Caki2 (cell line): ENCODE measurements around the gene PVR. TPM values are rescaled to one million over a fixed set of nuclear protein-coding genes. Genes with fewer than 3 reads are reported as not detected.
A peak's percentile ranks its signal among the peaks of the same experiment; 100 is the strongest.
"Not testable (repeated sequence)": the region's sequence is repeated elsewhere in the genome, so short reads cannot be mapped to it uniquely, and the experiment has no call there.

Source experiments
- DNase-seq: peaks from one replicate; pipeline ENCODE4 v3.0.0-alpha.2; 2015; ENCODE audit warnings: low read depth
- in situ Hi-C: cut with HindIII; loops from 2 replicates; pipeline ENCODE4 v1.10.0; 2016; ENCODE audit warnings: low sequenced_read_pairs, low pct_unique_long_range_greater_than_20kb, mixed read lengths
- total RNA-seq: library from RNA; depleted of rRNA; stranded (reverse); fragments of >200 nt; shearing (Covaris generic); gene quantifications from 2 replicates; pipeline ENCODE4 v1.2.3, GENCODE V29; 2014; ENCODE audit warnings: low replicate concordance

PVR gene
- total RNA-seq, 1 experiment from 2014 or later = 93.9 TPM

DNA sequence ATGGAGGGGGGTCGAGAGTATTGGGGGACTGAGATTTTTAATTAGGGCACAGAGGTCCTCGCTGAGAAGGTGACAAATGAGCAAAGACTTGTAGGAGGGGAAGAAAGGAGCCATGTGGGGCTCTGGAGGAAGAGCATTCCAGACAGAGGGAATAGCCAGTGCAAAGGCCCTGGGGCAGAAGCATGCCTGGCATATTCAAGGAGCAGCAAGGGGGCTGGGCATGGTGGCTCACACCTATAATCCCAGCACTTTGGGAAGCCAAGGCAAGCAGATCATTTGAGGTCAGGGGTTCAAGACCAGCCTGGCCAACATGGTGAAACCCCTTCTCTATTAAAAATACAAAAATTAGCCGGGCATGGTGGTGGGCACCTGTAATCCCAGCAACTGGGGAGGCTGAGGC, 40.7 kb downstream of the PVR start:
- in situ Hi-C loops, DNase-seq: not testable (repeated sequence)

DNA sequence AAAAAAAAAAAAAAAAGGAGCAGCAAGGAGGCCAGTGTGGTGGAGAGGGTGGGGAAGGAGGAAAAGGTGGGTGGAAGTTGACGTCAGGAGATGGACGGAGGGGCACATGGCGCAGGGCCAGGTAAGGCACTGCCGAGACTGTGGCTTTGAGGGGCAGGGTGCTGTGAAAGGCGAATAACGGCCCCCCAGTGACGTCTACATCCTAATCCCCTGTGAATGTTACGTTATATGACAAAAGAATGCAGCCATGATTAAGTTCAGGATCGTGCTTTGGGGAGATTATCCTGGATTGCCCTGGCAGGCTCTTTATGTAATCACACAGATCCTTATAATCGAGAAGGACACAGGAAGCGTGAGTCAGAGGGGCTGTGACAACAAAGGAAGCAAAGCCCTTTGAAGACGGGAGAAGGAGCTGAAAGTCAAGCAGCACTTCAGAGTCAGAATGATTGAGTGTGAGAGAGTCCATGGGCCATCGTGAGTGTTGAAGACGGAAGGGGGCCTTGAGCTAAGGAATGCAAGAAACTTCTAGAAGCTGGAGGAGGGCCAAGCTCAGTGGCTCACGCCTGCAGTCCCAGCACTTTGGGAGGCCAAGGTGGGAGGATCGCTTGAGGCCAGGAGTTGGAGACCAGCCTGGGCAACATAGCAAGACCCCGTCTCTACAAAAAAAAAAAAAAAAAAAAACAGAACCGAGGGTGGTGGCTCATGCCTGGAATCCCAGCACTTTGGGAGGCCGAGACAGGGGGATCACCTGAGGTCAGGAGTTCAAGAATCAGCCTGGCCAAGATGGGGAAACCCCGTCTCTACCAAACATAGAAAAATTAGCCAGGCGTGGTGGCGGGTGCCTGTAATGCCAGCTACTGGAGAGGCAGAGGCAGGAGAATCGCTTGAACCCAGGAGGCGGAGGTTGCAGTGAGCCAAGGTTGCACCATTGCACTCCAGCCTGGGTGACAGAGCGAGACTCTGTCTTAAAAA, 41.5 kb downstream of the PVR start:
- in situ Hi-C loops = no loop called here
- peak; percentile 58 for DNase-seq

DNA sequence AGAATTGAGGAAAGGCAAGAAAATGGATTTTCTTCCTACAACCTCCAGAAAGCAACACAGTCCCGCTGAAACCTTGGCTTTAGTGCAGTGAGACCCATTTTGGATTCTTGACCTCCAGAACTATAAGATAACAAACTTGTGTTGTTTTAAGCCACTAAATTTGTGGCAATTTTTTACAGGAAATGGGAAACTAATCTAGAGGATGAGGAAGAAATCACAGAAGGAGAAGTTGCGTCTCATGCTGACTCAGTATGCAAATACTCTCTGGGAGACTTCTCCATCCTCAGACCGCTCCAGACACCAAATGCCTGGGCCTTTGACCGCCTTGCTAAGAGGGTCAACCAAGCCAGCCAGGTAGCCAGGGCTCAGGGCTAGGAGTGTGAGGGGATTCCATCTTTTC, 42.2 kb downstream of the PVR start:
- in situ Hi-C loops = no loop called here
- peak; percentile 54 for DNase-seq

DNA sequence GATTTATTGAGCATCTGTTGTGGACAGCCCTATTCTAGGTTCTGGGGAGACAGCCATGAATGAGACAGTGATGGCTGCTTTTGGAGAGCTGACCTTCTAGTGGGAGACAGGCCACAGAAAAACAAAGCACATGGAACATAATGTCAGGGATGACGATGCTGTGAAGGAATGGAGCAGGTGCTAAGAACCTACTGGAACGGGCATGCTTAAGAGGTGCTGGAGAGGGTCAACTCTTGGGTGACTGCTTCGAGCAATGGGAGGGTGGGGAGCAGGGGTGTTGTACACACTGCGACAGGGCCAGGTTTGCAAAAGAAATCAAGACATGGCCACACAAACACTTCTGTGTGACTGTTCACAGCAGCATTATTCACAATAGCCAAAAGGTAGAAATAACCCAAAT, 43.2 kb downstream of the PVR start:
- no peak for DNase-seq
- in situ Hi-C loops = no loop called here

DNA sequence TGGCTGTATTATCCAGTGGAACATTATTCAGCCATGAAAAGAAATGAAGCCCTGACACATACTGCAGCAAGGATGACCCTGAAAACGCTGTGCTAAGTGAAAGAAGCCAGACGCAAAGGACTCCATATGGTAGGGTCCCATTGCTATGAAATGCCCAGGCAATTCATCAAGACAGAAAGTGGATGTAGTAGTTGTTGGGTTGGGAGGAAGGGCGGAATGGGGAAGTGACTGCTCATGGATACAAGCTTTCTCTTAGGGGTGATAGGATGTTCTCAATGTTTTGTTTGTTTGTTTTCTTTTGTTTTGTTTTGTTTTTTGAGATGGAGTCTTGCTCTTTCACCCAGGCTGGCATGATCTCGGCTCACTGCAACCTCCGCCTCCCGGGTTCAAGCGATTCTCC, 44.2 kb downstream of the PVR start:
- in situ Hi-C loops = no loop called here
- no peak for DNase-seq

DNA sequence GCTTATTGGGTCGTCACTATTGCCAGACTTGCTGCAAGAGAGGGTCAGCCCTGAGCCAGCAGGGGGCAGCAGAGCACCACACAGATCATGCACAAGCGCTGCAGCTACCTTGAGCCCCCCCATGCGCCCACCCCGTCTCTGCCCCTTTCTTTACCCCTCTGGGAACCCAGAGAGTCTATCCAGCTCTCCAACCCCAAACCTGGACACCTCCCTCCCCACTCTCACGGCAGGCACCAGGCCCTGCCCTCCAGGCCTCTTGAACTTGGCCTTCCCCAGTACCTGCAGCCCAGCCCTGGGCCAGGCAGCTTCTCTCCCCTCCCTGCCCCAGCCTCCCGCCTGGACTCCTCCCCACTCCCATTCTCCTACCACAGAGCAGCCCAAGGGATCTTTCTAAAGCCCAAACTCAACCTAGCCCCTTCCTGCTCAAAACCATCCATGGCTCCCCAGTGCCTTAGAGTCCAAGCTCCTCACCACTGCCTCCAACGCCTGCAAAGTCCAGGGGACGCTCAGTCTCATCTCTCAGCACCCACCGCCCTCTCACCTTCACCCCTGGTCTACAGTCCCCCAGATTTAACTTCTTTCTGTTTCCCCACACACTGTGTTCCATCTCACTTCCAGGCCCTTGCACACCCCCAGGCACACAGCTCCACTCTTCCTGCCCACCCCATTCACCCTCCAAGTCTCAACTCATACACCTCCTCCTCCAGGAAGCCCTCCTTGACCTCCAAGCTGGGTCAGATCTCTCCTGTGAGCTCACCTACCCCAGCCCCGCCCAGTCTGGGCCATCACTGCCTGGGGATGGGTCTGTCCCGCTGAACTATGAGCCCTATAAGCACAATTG, 45.8 kb downstream of the PVR start:
- in situ Hi-C loops = no loop called here
- peak; percentile 80 for DNase-seq

DNA sequence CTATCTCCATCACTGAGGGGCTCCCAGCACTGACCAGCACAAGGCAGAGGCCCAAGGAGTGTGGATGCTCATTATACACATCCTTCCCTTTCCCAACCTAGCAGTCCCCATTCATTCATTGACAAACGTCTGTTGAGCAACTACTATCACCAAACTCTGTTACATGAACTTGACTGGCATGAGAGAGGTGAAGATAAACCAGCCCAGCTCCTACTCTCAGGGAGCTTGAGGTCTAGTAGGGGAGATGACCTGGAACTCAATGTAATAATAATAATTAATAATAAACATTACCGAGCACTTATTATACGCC, 46.4 kb downstream of the PVR start:
- DNase-seq = no peak
- in situ Hi-C loops = no loop called here

DNA sequence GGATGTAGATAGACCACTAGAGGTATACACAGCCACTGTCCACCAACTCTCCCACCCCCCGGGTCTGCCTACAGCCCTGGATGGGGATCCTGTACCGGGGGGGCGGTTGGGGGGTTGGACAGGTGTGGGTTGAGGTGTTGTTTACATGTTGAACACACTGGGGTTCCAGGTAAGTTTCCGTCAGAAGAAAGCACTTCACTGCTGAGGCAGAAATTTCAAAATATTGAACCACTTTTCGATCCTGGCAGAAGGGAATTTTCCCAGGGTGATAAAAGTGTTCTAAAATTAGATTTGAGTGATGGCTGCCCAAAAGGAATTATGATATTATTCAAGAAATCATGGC, 48.6 kb downstream of the PVR start:
- no peak for DNase-seq
- in situ Hi-C loops = no loop called here

DNA sequence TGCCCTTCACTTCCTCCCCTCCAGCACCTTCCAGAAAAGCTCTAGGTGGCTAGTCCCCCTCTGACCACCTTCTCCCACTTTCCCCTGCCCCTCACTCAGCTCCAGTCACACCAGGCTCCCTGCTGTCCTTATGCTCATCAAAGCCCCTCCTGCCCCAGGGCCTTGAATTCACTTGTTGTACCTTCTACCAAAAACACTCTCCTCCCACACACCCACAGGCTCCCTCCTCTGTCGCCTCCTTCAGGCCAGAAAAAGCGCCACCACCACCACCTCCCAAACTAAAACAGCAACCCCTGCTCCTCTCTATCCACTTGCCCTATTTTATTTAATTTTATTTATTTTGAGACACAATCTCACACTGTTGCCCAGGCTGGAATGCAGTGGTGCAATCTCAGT, 50.5 kb downstream of the PVR start:
- no peak for DNase-seq
- in situ Hi-C loops = no loop called here

DNA sequence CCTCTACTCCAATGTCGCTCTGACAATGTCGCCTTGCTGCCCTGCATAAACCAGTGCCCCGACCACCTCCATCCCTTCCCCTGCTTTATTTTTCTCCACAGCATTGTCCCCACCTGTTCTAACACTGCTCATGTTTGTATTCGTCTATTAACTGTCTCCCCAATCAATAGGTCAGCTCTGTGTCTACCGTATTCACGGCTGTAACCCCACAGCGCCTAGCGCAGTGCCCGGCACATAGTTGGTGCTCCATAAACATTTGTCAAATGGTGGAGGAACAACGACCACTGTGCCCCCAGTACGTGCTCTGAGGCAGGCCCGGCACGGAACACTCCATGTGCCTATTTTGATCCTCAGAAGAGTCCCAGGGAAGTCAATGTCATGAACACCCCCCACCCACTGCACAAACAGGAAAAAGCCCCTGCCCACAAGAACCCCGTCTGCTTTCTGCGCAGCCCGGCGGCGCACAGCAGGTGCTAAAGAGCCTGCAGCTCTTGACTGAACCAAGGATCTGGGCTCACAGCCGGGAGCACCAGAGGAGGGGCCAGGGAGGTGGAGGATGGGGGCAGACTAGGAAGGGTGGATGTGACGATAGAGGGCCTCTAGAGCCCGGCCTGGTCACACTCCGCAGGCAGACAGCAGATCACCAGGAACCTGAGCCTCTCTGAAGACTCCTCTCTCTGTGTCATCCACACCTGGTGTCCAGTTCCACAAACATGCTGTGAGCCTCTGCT, 53.4 kb downstream of the PVR start:
- in situ Hi-C loops = no loop called here

DNA sequence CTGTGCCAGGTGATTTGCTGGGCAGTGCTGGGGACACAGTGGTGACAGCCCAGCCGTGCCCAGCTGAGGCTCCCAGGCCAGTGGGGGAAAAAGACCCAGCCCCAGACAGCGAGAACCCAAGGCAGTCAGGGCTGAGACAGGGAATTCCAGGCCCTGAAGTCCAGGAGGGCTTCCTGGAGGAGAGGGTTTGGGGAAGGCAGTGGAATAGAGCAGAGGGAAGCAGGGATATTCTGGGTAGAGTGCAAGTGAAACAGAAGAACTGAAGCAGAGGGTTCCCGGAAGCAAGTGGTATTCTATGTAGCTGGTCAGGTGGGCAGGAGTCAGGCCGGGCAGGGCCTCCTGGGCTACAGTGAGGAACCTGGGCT, 53.9 kb downstream of the PVR start:
- in situ Hi-C loops = no loop called here
- DNase-seq = no peak

More for the DNA sequence above, 53.4 kb downstream of the PVR start:
- DNase-seq = no peak

DNA sequence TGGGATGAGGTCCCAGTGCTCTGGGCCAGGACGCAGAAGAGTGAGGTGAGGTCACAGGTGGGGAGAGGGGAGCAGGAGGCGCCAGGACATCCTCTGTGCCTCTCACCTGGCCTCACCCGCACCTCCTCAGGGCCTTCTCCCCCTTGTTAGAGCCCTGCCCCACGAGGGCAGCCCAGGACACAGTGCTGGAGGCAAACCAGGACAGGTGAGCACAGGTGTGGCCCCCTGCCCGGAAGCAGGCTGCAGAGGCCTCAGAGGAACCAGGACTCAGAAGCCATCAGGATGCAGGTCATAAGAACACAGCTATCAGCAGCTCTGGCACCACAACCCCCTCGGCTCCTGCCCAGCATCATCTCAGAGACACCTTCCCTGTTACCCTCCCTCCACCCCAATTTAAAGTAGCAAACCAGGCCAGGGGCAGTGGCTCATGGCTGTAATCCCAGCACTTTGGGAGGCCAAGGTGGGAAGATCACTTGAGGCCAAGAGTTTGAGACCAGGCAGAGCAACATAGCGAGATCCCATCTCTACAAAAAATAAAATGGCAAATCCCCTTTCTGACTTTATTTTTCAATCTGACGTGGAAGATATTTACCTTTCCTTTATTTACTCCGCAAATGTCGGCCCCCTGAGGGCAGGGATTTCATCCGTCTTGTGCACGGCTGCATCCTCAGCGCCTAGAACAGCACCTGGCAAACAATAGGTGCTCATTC, 54.9 kb downstream of the PVR start, which contains the start of gene CEACAM16:
Gene CEACAM16 (plus strand): TSS at position 660 of the 710 bp plus-strand sequence. CDS start 2,306 bp downstream, outside the sequence.
- in situ Hi-C loops = no loop called here
- DNase-seq = no peak

DNA sequence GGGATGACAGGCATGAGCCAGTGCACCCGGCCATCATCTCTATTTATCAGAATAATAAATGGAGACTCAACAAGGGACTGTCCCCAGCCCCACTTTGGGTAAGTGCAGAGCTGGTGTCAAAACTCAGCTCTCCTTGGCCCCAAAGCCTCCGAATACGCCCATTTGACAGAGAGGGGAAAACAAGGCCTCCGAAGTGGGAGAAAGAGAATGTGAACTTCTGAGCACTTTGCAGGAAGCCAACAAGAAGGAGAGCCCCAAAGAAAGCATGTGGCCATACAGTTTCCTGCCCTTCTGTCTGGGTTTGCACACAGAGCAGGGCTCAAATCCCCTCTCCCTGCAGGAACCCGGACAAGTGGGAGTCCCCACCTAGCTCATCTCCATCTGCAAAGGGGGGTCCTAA, 56.8 kb downstream of the PVR start:
- in situ Hi-C loops = no loop called here
- no peak for DNase-seq

DNA sequence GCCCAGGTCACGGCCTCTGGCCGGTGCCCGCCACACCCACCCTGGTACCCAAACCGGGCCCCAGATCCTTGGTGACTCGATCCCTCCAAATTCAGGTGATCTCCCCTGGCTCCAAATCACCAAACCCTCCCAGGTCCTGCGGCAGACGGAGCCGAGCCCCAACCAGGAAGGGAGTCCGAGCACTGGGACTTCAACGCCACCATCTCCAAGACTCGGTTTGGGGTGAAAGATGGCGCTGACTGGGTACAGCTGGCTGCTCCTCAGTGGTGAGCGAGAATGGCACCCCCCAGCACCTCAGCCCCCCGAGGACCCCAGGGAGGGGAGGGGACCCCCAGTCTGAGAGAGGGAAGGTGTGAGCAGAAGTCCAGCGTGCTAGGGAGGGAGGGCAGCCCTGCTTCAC, 57.5 kb downstream of the PVR start:
- no peak for DNase-seq
- in situ Hi-C loops = no loop called here

DNA sequence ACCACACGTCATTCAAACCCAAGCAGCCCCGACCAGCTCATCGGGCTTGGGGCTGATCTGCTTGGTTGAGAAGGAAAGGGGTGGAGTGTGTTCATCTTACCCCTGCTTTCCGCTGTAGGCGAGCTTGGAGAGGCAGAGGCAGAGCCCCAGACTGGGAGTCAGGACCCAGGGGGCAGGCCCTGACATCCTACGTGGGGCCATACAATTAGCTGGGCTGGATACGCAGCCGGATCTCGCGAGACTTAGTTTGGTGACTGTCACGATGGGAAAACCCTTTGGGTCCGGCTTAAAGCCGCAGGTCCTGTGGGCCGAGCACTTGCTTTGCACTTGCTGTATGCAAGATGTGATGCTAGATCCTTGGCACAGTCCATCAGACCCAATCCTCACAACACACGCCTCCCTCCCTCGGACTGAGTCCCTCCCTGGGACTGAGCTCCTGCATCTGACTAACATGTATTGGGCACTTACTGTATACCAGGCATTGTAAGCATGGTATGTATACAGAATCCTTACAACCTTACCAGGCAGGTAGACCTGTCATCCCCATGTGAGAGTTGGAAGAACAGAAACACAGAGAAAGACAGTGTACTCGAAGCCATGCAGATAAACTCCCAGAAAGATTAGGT, 59.0 kb downstream of the PVR start:
- in situ Hi-C loops = no loop called here
- no peak for DNase-seq

DNA sequence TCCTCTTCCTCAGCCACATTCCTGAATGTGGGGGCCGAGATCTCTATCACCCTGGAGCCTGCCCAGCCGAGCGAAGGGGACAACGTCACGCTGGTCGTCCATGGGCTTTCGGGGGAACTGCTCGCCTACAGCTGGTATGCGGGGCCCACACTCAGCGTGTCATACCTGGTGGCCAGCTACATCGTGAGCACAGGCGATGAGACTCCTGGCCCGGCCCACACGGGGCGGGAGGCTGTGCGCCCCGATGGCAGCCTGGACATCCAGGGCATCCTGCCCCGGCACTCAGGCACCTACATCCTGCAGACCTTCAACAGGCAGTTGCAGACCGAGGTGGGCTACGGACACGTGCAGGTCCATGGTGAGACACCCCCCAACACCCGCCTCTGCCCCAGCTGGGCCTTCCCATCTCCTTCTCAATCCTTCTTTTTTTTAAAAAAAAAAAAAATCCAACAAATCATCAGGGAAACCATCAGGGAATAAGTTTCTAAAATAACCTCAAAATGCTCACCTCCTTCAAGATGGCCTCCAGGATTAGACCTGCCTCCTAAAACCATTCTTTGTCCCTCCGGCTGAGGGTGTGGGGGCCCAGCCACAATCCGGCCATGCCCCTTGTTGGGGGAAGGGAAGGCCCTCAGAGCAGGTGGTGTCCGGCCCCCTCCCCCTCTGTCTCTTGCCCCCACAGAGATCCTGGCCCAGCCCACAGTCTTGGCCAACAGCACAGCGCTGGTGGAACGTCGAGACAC, 59.8 kb downstream of the PVR start:
- DNase-seq = no peak
- in situ Hi-C loops = no loop called here

DNA sequence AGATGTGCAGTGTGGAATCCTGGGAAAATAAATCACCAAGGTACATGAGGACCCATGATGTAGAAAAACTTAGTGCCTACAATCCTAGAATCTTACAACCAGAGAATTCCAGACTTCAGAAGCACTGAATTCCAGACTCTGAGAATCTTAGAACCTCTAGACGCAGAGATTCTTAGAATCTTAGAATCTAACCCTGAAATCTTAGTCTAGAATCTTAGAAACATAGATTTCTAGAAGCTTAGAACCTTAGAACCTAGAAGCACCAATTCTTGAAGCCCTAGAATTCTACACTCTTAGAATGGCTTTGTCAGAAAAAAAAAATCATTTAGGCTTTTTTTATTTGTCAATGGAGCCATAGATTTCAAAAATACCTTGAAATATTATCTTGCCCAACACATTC, 61.3 kb downstream of the PVR start:
- in situ Hi-C loops = no loop called here
- no peak for DNase-seq
